Transverse colon (tissue), 3 donors: ENCODE data around the gene TSHB.

ENCODE experiments used
- CTCF ChIP-seq, 5 experiments: fragments of 200-600 bp in 3 of 5; fragments of 450-650 bp in 2 of 5; sonication (generic) in 3 of 5; IDR thresholded peaks; 1 replicate in 2 of 5; 2 replicates in 3 of 5; pipeline ENCODE4 v1.5.1; 2016 to 2017; ENCODE audit warnings: antibody characterized with exemption in 5 of 5, inconsistent platforms in 3 of 5, mild to moderate bottlenecking in 2 of 5, moderate library complexity in 1 of 5
- POLR2A ChIP-seq: fragments of 450-650 bp; IDR thresholded peaks from one replicate; pipeline ENCODE4 v1.6.1; 2016; ENCODE audit warnings: antibody characterized with exemption, mild to moderate bottlenecking, moderate library complexity

- no peak for TF ChIP-seq CTCF (IDR thresholded peaks at IDR 0.05)
- no peak for TF ChIP-seq POLR2A
Measured at GRCh38 chr1:115076384-115076915, 46.8 kb downstream of the TSHB start.
